IMR-90 (cell line): ENCODE results near the gene ETNK1.

Source experiments
- CTCF ChIP-seq: conservative IDR thresholded peaks from 2 replicates; pipeline ENCODE4 v1.5.1; 2012; ENCODE audit warnings: mild to moderate bottlenecking, low read depth, low read length, improper control_type of control experiment
- MAZ ChIP-seq: IDR thresholded peaks from 2 replicates; pipeline ENCODE4 v1.6.1; 2012; ENCODE audit warnings: low read depth, mild to moderate bottlenecking, low read length, improper control_type of control experiment, moderate library complexity, borderline replicate concordance
- MXI1 ChIP-seq: IDR thresholded peaks from 2 replicates; pipeline ENCODE4 v1.6.1; 2012; ENCODE audit warnings: low read depth, mild to moderate bottlenecking, low read length, moderate library complexity, borderline replicate concordance
- SMC3 ChIP-seq: fragments of 150-350 bp; IDR thresholded peaks from 2 replicates; pipeline ENCODE4 v1.6.1; 2016; ENCODE audit warnings: low read depth, mild to moderate bottlenecking, antibody characterized with exemption, low read length, moderate library complexity

GRCh38 chr12:22670762-22671161, 45.8 kb downstream of the ETNK1 start:
- TF ChIP-seq SMC3 (peak; percentile 27; the same call in 1 of the 2 replicates), CTCF (peak; percentile 40), MXI1 (no peak), MAZ (no peak)
